Spleen (tissue), 11 donors: ENCODE measurements around the gene XYLT1. TPM values are rescaled to one million over a fixed set of nuclear protein-coding genes. Genes with fewer than 3 reads are reported as not detected.

Experiments
- DNase-seq: peaks from one replicate; pipeline ENCODE4 v3.0.0-alpha.2; 2020
- H3K27ac ChIP-seq, 8 donors: fragments of 200-600 bp; sonication (generic) in 7 of 8; 1 replicate in 4 of 8; 2 replicates in 4 of 8; pipeline versions ENCODE4 v1.5.0 to v1.8.0; 2016 to 2021; ENCODE audit warnings: inconsistent platforms in 4 of 8, mild to moderate bottlenecking in 4 of 8, moderate library complexity in 1 of 8
- H3K27me3 ChIP-seq, 7 donors: fragments of 200-600 bp; sonication (generic) in 6 of 7; replicated peaks in 1 of 7; 1 replicate in 4 of 7; 2 replicates in 3 of 7; pipeline versions ENCODE4 v1.5.0 to v1.8.0; 2016 to 2021; ENCODE audit warnings: inconsistent platforms in 3 of 7, mild to moderate bottlenecking in 1 of 7
- H3K36me3 ChIP-seq, 6 donors: fragments of 200-600 bp; sonication (generic) in 5 of 6; 1 replicate in 4 of 6; 2 replicates in 2 of 6; pipeline versions ENCODE4 v1.5.0 to v1.8.0; 2016 to 2021; ENCODE audit warnings: inconsistent platforms in 2 of 6
- H3K4me1 ChIP-seq, 6 donors: fragments of 200-600 bp; sonication (generic) in 5 of 6; 1 replicate in 3 of 6; 2 replicates in 3 of 6; pipeline versions ENCODE4 v1.5.0 to v1.8.0; 2016 to 2021; ENCODE audit warnings: inconsistent platforms in 3 of 6
- H3K4me3 ChIP-seq, 8 donors: fragments of 200-600 bp; sonication (generic) in 7 of 8; 1 replicate in 4 of 8; 2 replicates in 4 of 8; pipeline versions ENCODE4 v1.5.0 to v1.8.0; 2016 to 2021; ENCODE audit warnings: inconsistent platforms in 4 of 8, mild to moderate bottlenecking in 4 of 8, moderate library complexity in 2 of 8
- H3K9me3 ChIP-seq, 8 donors: fragments of 200-600 bp; sonication (generic) in 7 of 8; 1 replicate in 4 of 8; 2 replicates in 4 of 8; pipeline versions ENCODE4 v1.5.0 to v1.8.0; 2016 to 2021; ENCODE audit warnings: inconsistent platforms in 4 of 8
- CTCF ChIP-seq, 11 experiments: fragments of 200-600 bp in 7 of 11; fragments of 450-650 bp in 4 of 11; sonication (generic) in 4 of 11; IDR thresholded peaks in 8 of 11; conservative IDR thresholded peaks in 3 of 11; 1 replicate in 7 of 11; 2 replicates in 4 of 11; pipeline versions ENCODE4 v1.4.0 to v1.8.0; 2016 to 2021; ENCODE audit warnings: antibody characterized with exemption in 11 of 11, inconsistent platforms in 4 of 11, mild to moderate bottlenecking in 1 of 11
- POLR2A ChIP-seq, 3 donors: fragments of 450-650 bp; IDR thresholded peaks; one replicate each; pipeline ENCODE4 v1.5.1; 2017; ENCODE audit warnings: antibody characterized with exemption in 3 of 3, mild to moderate bottlenecking in 1 of 3
- POLR2AphosphoS5 ChIP-seq, 3 donors: sonication (generic); formaldehyde crosslinking; IDR thresholded peaks; one replicate each; pipeline ENCODE4 v1.5.1; 2017; ENCODE audit warnings: antibody characterized with exemption in 3 of 3
- WGBS, 5 donors: extraction: QIAGEN DNeasy Blood & Tissue Kit in 3 of 5; methylation state at CpG; one replicate each; pipeline versions ENCODE4 v1.1.5 to v1.1.7; 2013 to 2018; 5-methylcytosine and 5-hydroxymethylcytosine counted together
- intact Hi-C: fragments of 100-400 bp; cut with DNase I; formaldehyde crosslinking; loops from one replicate; pipeline ENCODE4 v1.15.0; 2023; ENCODE audit warnings: low total_unique reads
- polyA plus RNA-seq, 3 donors: library from polyadenylated mRNA; stranded (reverse); fragments of 200-250 nt; gene quantifications; one replicate each; pipeline ENCODE4 v1.2.1, GENCODE V29; 2013
- total RNA-seq, 7 donors: library from RNA; depleted of rRNA in 3 of 7; stranded (reverse); fragments of >200 nt in 3 of 7; fragmentation: NEBNext Ultra II Directional in 4 of 7; extraction: Animal tissue kit (Norgen Biotek cat#: 25700) in 4 of 7; gene quantifications; one replicate each; pipeline versions ENCODE4 v1.1.0 to v1.2.1, GENCODE V29; 2016 to 2021
- donor health status: healthy with polysubstance abuse.
- donor health status: DM: no; HTN: no; CAD: no; lungs with moderate emphysema.
- donor health status: DM: no; HTN: no; CAD: no.
- donor health status: Bipolar disorder and iron deficiency.
- donor health status: healthy.
- donor health status: DM: no; HTN: no; CAD: no.
- donor health status: DM: yes; HTN: yes; CAD: no.

Gene XYLT1
- total and polyA plus RNA-seq, 10 donors, result 2.1 to 40.7 (median 23.5) TPM

- Histone ChIP-seq H3K4me1 (peaks cover 0 to 40% (median 2%) of the 10 kb centered on the region in 6 donors), H3K4me3 (no peak overlapping the region), H3K27me3 (no peaks in the 10 kb centered on the region), H3K9me3 (no peaks in the 10 kb centered on the region), H3K36me3 (peaks cover 0 to 27% (median 1%) of the 10 kb centered on the region in 6 donors), H3K27ac (peak overlapping the region in 4 of 8 donors; percentile 48 to 87 (median 80))
- DNase-seq, result no peak
- intact Hi-C loops, result no loop called here
- TF ChIP-seq CTCF (IDR thresholded peaks at IDR 0.05 in 8 of 11, conservative IDR thresholded peaks at IDR 0.05 in 3 of 11) (no peak), POLR2A (IDR thresholded peaks at IDR 0.05) (no peak), POLR2AphosphoS5 (IDR thresholded peaks at IDR 0.05) (no peak)
- 88 to 96% (median 93%) methylated on average over 6 of the region's 6 CpGs for WGBS, 5 donors
Measured at GRCh38 chr16:17259751-17260270, 210.9 kb downstream of the XYLT1 start.

GRCh38 chr16:17258848-17259713 is 211.7 kb downstream of the XYLT1 start:
- peaks cover 0 to 32% (median 1%) of the 10 kb centered on the region in 6 donors for H3K36me3 ChIP-seq
- no peaks in the 10 kb centered on the region for H3K9me3 ChIP-seq
- TF ChIP-seq CTCF (IDR thresholded peaks at IDR 0.05 in 8 of 11, conservative IDR thresholded peaks at IDR 0.05 in 3 of 11) (peak in 4 of 11 experiments; percentile 18 to 26 (median 20)), POLR2AphosphoS5 (IDR thresholded peaks at IDR 0.05) (peak in 2 of 3 donors; percentile 9 to 35), POLR2A (IDR thresholded peaks at IDR 0.05) (no peak)
- DNase-seq, result peak; percentile 79
- H3K4me1 ChIP-seq, result peaks cover 0 to 40% (median 2%) of the 10 kb centered on the region in 6 donors
- peak overlapping the region in 3 of 8 donors; percentile 12 to 52 (median 17) for H3K4me3 ChIP-seq
- H3K27ac ChIP-seq, result peak overlapping the region in 6 of 8 donors; percentile 48 to 87 (median 74)
- intact Hi-C loops, result no loop called here
- H3K27me3 ChIP-seq, result no peaks in the 10 kb centered on the region
- 67 to 83% (median 73%) methylated on average over 21 to 23 of the region's 23 CpGs for WGBS, 5 donors

DNA sequence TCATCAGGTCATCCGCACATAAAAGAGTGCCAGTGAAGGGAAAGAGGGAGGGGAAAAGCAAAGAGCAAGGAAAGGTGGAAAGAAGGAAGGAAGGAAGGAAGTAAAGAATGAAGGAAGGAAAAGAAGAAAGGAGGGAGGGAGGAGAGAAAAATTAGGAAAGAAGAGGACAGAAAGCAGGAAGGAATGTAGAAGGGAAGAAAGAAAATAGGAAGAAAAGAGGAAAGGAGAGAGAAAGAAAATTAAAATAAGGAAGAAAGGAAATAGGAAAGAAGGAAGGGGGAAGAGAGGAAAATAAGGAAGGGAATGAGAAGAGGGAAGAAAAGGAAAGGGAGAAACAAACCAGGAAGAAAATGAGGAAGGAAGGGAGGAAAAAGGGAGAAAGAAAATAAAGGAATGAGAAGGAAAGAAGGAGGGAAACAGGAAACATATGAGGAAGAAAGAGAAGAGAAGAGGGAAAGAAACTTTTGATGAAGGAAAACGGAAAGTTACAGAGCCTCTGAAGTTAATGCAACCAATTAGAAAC is 212.6 kb downstream of the XYLT1 start:
- Histone ChIP-seq H3K27ac (peak overlapping the region in 1 of 8 donors; percentile 87), H3K9me3 (no peaks in the 10 kb centered on the region), H3K4me3 (no peak overlapping the region), H3K36me3 (peaks cover 0 to 32% (median 1%) of the 10 kb centered on the region in 6 donors), H3K4me1 (peaks cover 0 to 40% (median 2%) of the 10 kb centered on the region in 6 donors), H3K27me3 (no peaks in the 10 kb centered on the region)
- DNase-seq, result no peak
- WGBS, 5 donors, result 48 to 93% (median 73%) methylated on average over 2 of the region's 2 CpGs
- intact Hi-C loops, result no loop called here
- no peak for TF ChIP-seq POLR2AphosphoS5 (IDR thresholded peaks at IDR 0.05)
- no peak for TF ChIP-seq CTCF (IDR thresholded peaks at IDR 0.05 in 8 of 11, conservative IDR thresholded peaks at IDR 0.05 in 3 of 11)
- no peak for TF ChIP-seq POLR2A (IDR thresholded peaks at IDR 0.05)
